TTC549 (cell line): ENCODE results near the gene HOXA7.

Source experiments
- FAIRE-seq: peaks from 2 replicates; lab custom pipeline; 2012; peaks lifted over from hg19 to GRCh38; lab: Jason Lieb, UNC

Gene HOXA7

DNA sequence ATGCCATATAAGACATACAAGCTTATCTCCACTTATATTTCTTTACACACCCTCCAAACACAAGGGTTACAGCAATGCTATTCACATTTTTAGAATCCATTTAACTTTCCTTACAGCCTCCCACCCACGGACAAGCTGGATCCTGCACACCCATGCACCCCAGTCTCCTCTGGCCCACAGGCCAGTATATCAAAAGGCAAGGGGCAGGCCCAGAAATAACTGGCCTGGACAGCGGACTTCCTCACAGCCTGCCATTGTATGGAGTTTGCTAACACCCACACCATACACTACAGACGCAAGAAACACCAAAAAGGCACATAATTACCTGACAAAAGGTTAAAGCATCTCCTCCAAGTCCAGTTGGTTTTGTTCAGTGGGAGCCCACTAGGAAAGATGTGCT lies 37.9 kb downstream of the HOXA7 start:
- FAIRE-seq: no peak

DNA sequence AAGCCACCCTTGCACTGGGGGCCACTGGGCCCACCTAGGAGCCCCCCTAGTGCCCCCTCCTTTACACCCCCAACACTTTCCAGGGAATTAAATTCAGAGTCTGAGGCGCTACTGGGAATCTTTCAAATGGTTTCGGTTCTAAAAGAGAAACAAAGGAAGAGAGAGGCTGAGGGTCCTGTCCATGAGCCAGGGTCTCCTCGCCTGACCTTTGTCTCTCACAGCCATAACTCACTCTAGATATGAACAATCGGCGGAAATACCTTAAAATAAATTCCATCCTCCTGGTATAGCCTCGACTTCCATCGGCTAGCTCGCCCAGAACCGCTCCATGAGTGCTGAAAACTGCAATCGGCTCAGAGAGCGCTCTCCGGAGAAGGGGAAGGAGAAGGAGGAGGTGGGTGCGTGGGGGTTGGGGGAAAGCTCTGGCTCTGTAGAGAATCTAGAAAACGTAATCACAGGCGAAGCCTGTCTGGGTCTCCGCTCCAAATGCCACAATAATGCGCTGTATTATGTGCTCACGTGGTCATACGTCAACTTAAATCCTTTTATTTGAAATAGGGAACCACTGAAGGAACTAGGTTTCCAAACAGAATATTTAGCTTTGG lies 38.5 kb downstream of the HOXA7 start:
- no peak for FAIRE-seq

DNA sequence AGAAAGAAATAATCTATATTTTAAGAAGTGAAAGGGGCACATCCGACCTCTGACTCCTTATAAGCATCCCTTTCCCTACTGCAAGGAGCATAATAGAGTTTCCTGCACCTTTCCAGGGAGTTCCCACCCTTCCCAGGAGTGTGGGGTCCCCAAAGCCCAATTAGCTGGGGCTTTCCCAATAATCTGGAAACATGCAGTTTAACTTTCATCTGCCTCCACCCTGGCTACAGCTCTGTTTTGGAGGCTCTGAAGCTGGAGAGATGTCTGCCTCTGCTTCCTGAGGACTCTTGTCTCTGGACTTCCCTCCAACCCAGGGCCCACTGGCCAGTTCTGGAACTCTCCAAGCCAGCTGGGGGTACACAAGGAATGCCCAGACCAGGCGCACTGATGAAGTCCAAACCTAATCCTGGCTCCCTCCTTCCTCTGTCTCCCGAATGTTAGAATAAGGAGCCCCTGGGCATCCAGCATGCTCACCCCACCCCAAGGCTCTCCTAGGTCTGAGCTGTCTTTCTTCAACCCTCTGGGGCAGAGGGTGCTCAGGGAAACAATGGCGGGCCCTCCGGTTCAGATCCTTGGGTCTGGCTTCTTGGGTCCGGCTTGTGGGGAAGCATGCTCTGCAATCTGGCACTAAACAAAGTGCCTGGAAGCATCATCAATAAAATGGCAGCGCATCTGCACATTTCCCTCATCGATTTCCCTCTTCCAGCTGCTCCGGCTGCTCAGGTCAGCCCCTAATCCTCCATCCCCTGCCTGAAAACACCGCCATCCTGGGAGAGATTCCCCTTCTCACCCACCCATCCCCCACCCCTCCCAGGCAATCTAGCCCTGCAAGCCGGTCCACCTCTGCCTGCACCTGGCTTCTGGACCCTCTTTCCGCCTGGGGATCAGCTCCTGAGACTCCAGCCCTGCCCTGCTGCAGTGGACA lies 39.3 kb downstream of the HOXA7 start:
- no peak for FAIRE-seq

DNA sequence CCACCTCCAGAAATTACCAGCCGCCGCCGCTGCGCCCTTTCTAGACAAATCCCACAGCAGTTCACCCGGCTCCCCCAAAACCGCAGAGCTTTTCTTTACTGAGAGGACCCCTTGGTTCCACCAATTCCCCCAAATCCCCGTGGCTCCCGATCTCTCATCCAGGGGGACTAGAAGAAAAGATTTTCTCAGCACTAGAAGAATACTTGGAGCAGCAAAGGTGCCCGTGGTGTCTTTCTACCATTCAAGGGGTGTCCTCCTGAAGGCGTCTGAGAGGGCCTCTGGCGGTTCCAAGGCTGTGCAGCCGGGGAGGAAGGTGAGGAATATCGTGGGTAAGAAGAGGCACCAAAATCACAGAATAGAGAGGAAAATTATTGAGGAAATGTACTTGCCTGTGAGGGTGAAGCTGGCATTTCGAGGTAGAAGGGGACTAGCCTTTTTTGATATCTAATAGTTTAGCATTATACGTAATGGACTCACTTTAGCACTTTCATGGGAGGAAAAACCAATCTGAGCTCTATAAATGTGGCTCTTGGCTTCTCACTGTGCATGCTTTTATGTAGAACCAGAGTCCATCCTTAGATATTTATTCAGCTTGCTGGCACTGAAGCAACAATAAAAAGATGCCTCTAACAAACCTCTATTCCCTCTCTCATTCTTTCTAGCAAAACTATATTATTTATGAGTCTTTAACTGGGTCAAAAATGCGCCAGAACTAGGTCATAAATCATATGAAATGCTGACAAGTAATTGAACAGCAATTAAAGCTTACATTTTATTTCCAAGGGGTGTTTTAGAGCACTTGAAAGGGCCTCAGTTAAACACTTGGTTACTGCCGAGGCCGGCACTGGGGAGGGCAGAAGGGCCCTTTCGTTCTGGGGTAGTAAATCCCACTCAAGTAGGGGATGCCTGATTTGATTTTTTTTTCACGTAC lies 40.2 kb downstream of the HOXA7 start:
- FAIRE-seq: no peak

DNA sequence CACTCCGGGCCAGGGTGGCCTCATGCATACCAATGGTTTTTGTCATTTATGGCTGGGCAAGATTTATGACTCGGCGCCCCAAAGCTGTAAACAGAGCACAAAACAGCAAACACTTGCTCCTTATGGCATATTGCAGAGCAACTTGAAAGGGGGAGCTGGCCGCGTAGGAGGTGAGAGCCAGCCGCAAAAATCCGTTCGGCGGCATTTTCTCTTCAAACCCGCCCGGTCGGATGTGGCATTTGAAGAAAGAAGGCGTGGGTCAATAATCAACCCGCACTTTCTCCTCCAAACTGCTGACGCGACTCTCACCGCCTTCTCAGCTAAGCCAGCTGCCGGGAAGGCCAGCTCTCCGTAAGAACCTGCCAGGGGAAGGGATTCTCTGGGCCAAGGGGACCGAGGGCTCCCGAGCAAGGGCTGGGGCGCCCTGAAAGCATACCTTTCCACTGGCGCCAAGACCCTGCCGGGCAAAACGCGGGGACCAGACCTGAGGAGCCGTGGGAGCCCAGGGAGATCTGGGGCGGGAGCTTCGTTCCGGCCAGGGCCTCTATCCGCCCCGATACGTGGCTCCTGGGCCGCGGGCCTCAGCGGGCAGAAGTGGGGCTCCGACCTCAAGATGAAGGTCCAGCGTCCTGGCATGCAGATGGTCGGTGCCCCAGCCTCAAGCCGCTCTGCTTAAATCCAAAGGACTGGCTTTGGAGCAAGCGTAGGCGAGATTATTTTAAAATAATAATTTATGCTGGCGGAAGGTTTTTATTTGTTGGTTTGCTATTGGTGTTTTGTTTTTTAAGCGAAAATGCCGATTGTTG lies 41.1 kb downstream of the HOXA7 start:
- peak; percentile 53 for FAIRE-seq

DNA sequence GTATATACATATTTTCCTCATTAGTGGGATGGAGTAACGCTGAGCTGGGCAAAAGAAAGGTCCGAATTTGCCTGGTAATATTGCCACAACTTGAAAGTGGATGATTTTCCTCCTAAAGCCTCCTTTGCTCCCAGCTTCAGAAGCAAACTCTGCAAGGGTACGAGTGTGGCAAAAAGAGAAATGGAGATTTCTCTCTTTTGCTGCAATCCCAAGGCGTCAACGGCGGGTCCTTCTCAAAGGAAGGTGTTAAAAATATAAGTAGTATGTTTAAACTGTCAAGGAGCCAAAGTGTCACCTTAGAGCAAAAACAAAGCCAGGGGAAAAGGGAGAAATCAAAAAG lies 41.6 kb downstream of the HOXA7 start:
- FAIRE-seq: no peak

DNA sequence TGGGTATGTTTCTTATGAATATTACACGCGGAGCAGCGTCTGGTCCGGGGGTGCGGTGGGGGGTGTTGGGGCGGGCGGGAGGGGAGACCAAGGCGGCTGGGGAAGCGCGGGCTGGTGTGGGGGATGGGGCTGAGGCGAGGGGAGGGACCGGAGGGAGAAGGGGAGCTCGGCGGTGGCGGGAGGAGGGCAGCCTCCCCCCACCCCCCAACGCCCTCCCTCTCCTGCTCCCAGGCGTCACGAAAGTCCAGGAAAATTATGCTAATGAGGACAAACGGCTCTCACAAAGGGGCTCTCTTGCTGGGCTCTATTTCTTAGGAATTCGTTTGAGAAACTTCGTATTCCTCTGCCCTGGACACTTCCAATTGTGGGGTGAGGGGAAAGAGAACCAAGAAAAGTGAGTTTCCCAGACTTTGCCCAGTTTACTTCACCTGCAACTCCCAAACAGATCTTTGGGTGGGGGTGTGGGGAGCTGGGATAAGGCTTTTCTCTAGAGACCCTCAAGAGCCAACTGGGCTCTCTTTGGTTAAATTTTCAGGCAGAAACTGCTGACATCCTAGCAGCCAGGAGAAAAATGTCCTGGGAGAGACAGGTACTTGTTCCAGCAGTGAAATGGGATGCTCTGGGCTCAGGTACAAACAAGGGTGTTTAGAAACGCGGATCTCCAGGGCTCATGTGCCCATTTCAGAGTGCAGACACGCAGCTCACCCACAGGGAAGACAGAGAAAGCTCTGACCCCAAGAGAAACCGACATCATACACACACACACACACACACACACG lies 42.3 kb downstream of the HOXA7 start:
- FAIRE-seq: no peak

DNA sequence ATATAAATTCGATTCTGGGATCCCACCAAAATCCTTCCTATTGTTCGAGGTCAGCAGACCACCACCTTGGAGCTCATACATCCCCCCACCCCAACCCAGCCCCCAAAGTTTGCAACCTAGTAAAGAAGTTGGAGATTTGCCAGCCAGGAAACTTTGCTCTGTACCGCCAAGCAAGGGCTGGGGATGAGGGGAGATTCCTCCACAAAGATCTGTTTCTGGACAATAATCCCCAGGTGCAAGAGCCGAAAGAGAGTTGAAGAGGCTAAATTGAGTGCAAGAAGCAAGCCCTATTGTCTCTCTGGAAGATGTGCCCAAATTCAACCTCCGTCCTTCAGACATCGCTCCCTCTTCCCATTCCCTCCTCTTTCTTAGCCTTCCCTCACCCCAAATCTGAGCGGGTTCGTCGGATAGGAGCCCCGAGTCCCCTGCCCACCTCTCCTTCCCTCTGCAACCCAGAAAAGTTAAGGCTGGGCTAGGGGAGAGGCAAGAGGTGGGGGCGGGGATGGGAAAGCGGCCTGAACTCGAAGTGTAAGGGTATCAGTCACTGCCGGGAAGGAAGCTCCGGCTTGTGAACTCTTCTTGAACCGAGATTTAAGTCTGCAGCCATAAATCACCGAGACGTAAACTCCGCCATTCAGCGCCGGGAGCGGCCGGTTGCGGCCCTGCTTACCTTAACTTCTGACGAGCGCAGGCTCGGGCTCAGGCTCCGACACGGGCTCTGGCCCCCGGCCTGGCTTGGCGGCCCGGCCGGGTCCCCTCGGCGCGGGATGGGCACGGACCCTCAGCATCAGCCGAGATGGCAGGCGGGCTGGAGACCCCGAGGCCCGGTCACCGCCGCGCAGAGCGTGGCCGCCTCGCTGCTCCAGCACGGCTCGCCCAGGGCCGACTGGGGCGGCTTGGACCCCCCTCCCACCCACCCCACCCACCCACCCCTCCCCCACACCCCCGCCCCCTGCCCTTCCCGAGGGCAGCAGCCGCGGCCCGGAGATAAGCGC lies 43.2 kb downstream of the HOXA7 start:
- FAIRE-seq: no peak

DNA sequence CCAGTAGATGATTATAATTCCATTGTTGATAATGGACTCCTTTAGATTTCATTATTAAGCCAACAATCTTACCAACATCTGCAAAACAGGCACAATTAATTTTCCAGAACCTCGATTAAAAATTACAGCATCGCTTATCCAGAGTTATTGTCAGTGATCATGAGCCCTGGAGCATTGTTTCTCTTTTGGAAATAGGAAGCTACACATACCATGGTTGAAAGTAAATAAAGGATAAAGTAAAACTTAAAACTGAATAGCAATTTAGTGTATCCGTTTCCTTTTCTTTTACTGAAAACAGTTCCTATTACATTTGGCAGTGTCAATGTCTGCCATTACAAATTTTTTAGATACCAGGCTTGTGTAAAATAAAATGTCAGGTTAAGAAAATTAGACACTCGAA lies 44.1 kb downstream of the HOXA7 start:
- no peak for FAIRE-seq

DNA sequence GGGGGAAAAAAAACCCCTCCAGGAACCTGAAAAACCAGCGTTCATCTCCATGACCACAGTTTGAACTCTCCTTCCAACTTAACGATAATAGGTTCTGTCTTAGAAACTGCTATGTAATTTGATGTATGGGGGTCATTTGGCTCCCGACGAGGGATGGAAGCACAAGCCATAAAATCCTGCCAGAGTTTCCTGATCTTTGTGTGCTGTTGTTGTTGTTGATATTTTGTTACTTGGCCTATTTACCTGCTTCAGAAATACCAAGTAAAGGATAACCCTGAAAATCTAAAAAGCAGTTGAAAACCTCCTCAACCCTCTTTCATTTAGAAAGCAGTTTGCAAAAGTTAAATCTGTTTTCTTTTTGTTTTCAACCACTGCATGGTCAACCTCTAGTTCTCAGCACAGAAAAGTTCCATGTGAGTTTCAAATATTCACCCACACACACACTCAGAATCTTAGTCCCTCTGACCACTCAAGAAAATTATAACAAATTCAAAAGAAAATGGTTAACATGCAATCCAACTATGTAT lies 44.7 kb downstream of the HOXA7 start:
- no peak for FAIRE-seq

DNA sequence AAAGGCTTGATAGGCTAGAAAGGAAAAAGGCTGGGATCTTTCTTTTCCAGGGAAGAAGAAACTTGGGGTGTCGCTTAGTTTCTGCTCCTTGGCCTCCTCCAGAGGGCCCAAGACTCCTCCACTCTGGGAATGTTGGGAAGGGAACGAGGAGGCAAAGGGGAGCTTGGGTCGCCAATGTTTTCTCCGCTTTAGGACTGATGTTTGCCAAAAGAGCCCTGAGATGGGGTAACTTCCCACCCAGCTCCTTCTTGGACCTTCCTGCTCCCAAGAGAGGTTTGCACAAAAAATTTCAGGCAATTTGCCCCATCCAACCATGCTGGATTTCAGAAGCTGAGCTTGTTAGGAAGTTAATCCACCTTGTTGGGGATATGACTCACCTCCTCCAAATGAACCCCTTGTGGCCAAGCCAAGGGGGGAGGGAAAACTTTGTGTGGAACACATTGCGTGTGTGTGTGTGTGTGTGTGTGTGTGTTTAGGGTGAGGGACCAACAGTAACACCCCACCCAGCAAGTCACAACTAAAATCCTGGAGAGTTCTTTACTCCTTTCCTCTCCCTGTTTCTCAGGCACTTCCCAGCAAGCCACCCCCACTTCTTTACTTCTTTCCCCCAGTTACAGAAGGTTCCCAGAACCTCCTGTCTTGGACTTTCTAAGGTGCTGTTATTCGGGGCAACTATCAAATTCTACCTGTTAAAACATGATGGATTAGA lies 45.3 kb downstream of the HOXA7 start:
- no peak for FAIRE-seq

DNA sequence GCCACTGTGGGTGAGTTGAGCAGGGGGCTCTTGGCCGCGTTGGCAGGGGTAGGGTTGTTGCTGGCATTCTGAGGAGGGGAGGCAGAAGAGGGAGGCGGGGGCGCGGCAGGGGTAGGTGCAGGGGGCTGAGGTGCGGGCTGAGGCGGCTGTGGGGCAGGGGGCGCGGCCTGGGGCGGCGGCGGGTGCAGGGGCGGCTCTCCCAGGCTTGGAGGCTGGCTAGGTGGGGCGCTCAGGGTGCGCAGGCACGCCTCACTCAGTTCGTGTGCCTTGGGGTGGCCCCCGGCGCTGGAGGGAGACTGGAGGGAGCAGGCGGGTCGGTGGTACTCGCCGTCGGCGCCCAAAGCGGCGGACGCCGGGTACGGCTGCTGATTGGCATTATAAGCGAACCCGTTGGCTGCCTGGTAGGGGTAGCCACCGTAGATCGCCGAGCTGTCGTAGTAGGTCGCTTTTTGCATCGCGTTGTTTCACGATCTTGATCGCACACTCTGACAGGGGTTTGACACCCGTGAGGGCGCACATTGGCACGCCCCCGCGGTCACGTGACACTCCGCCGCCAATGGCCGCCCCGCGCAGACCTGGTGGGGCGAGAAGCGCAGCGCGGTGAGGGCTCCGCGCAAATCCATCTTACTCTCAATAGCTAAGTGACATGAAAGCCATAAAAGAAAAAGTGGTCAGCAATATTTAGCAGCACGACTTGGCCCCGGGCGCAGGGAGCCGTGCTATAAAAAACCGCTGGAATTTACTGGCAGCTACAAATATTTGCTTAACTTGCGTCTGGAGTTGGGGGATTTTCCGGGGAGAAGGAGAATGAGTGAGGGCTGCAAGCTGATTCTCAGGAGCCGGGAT lies 46.1 kb downstream of the HOXA7 start:
- no peak for FAIRE-seq

DNA sequence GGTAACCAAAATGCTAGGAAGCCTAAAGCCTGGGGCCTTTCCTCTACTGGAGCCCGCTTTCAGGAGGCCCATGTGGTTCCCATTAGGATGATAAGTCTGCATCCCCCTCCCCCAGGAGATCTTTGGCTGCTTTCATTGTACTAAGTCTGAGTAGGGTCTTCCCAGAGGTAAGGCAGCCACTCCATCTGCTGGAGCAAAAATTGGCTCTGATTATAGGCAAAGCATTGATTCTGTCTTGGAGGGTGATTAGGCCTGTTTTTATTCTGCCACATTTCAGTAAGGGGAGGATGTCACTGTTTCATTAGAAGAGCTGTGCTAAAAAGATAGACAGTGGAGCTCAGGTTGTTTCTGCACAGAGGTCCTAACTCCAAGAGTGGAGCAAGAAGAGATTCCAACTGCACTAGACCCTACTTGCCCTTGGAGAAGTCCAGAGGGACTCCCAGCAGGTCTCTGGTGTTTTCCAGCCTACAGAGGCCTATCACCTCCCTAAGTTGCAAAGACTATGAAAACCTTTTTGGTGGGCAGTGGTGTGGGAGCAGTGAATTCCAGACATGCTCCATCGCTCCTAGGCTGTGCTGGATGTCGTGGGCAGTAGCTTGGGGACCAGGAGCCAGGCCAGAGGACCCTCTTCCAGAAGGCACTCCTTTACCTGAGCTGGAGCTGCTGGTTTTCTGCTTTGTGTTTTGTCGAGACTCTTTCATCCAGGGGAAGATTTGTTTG lies 46.8 kb downstream of the HOXA7 start:
- no peak for FAIRE-seq

DNA sequence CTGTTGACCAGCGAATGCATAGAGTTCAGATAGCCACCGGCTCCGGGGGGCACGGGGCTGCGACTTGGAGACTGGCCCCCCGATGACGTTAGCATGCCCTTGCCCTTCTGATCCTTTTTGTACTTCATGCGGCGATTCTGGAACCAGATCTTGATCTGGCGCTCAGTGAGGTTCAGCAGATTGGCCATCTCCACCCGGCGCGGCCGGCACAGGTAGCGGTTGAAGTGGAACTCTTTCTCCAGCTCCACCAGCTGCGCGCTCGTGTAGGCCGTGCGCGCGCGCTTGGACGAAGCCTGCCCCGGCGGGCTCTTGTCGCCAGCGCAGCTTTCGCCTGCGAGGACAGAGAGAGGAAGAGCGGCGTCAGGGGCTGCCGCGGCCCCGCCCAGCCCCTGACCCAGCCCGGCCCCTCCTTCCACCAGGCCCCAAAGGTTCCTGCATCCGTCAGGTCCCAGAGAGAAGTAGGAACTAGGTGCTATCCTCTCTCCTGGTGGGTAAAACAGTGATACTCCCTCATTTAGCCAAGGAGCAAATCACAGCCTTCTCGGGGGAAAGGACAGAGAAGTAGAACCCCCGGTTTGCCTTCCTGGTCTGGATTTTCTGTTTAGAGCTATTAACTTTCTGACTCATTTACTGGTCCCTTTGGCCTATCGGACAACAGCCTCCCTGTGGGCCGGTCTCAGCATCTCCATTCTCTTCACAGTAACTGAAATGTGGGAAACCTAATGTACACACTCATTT lies 47.9 kb downstream of the HOXA7 start:
- FAIRE-seq: no peak

DNA sequence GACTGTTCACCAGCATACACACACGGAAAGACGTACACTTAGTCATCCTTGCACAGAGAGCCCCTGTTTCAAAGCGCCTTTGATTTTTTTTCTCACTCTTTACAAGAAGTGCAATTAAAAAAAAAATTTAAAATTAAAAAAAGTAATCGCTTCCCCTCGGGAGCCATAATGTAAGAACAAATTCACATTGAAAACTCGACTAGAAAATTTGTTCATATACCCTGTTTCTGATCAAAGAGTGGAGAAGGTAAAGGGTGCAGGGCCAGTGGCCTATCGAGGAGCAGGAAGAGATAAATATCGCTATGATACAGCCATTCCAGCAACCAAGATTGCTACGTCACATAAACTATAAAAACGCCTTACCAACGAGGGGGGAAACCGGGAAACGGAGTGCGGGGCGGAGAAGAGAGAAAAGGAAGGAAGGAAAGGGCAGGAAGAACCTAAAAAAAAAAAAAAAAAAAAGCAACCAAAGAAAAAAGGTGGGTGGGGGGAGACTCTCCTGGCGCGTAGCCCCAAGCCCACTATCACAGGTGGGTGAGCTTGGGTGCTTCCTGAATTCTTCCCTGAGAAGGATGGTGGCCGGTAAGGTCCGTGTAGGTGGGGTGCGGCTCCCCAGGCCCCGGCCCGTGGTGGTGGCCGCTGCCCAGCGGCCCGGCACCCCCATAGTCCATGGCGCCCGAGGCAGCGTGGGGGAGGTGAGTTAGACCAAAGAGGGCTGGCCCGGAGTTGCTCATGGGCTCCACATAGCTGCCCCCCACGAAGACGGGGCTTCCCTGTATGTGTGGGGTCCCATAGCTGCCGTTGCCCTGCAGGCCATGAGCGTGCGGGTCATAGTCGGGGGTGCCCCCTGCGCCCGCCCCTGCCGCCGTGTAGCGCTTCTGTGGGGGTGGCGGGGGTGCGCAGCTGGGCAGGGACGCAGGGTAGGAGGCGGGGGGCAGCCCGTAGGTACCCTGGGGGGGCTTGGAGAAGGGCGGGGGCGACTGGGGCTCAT lies 48.8 kb downstream of the HOXA7 start:
- no peak for FAIRE-seq

DNA sequence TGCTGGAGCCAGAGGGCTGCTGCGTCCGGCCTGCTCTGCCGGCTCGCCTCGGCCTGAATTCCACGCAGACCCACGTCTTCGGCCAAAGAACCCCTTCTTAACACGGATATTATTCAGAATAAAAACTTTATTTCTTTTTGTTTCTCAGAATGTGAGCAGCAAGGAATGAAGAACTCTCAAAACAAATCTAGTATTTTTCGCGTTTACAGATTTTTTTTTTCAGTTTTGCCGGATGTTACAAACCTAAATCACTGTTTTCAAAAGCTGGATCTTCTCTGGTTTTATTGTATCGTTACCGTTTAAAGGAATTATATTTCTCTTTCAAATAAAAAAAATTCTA lies 49.6 kb downstream of the HOXA7 start:
- no peak for FAIRE-seq
